HFF-Myc (cell line): ENCODE data around the gene TEX19.

Experiments
- DNase-seq: peaks from one replicate; pipeline ENCODE4 v3.0.0-alpha.2; 2011; ENCODE audit warnings: low read depth; ENCODE audit errors: extremely low read depth
- H3K4me3 ChIP-seq: replicated peaks from 2 replicates; pipeline ENCODE4 v1.5.1; 2011; ENCODE audit warnings: low read depth, mild to moderate bottlenecking, control low read depth, low read length
- TF ChIP-seq, protein P1 (sequence below): IDR thresholded peaks from 2 replicates; pipeline ENCODE4 v1.5.1; 2012; ENCODE audit warnings: mild to moderate bottlenecking, low read depth, low read length, control low read depth; ENCODE audit errors: missing control alignments

The TEX19 gene

DNA sequence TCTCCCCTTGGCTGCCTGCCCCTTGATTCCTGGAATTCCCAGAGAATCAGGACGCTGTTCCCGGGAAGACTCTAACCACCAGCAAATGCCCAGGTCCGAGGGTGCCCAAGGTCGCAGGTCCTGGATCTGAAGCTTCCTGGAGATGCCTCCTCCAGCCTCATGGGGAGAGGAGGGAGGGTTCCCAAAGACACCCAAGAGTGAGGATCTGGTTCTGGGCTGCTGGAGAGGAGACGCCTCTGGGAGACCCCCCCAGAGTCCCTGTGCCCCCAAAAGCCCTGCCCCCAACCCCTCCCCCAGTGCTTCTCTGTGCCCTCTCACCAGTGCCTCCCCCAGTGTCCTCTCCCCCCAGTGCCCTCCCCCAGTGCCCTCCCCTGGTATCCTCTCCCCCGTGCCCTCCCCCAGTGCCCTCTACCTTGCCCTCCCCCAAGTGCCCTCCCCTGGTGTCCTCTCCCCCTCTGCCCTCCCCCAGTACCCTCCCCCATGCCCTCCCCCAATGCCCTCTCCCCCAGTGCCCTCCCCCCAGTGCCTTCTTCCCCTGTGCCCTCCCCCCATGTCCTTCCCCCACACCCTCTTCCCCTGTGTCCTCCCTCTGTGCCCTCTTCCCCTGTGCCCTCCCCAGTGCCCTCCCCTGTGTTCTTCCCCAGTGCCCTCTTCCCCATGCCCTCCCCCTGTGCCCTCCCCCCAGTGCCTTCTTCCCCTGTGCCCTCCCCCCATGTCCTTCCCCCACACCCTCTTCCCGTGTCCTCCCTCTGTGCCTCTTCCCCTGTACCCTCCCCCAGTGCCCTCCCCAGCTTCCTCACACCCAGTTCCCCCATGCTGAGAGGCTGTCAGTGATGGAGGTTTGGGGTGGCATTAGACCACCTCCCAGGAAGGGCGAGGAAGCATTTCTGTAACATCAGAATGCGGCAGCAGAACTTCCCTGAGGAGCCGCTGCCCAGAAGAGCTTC, 19.1 kb upstream of the TEX19 start:
- peak overlapping the region; percentile 30 for H3K4me3 ChIP-seq
- TF ChIP-seq, protein P1, sequence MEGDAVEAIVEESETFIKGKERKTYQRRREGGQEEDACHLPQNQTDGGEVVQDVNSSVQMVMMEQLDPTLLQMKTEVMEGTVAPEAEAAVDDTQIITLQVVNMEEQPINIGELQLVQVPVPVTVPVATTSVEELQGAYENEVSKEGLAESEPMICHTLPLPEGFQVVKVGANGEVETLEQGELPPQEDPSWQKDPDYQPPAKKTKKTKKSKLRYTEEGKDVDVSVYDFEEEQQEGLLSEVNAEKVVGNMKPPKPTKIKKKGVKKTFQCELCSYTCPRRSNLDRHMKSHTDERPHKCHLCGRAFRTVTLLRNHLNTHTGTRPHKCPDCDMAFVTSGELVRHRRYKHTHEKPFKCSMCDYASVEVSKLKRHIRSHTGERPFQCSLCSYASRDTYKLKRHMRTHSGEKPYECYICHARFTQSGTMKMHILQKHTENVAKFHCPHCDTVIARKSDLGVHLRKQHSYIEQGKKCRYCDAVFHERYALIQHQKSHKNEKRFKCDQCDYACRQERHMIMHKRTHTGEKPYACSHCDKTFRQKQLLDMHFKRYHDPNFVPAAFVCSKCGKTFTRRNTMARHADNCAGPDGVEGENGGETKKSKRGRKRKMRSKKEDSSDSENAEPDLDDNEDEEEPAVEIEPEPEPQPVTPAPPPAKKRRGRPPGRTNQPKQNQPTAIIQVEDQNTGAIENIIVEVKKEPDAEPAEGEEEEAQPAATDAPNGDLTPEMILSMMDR, result no peak
- DNase-seq, result no peak

DNA sequence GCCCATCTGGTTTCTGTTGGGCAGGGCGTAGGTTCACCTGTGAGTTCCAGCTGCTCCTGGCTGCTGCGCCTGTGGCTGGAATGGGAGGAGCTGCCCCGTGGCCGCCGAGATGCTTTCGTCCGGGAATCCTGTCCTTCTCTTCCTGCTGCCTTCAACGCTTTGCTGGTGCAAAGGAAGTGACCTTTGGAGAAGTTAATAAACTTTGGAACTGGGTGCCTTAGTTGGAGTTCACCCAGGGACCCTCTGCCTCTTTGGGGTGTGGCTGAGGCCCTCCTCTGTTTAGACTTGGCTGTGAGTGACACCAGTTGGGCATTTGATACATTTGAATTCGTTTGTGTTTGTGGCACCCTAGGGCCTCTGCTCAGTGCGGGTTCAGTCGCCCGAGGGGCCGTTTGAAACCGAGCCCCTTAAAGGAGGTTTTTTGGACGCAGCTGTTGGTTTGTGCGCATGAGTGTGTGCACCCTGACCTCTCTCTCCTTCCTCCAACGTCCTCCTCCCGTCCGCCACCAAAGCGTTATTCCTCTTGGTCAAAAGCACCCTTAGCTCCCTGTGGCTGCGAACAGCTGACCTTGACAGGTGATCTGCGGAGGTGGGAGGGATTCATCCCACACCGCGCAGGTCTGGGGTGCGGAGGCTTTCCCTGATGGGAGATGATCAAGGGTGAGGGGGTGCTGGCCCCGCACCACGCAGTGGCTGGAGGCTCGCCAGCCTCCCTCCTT, 16.5 kb upstream of the TEX19 start:
- TF ChIP-seq, protein P1, result no peak
- H3K4me3 ChIP-seq, result no peak overlapping the region
- DNase-seq, result no peak

DNA sequence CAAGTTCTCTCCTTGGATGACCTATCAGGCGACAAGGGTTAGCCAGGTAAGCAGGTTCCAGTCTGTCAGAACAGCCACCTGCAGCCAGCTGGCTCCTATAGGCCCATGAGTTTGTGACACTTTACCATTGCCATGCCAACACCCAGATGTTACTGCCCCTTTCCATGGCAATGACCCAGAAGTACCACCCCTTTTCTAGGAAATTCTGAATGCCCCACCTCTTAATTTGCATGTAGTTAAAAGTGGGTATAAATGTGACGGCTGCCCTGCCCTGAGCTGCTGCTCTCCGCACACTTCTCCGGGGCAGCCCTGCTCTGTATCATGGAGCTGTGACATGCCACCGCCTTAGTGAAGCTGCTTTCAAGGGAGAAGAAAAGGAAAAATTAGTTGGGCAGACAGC, 15.5 kb upstream of the TEX19 start:
- H3K4me3 ChIP-seq, result no peak overlapping the region
- TF ChIP-seq, protein P1, result no peak
- no peak for DNase-seq

DNA sequence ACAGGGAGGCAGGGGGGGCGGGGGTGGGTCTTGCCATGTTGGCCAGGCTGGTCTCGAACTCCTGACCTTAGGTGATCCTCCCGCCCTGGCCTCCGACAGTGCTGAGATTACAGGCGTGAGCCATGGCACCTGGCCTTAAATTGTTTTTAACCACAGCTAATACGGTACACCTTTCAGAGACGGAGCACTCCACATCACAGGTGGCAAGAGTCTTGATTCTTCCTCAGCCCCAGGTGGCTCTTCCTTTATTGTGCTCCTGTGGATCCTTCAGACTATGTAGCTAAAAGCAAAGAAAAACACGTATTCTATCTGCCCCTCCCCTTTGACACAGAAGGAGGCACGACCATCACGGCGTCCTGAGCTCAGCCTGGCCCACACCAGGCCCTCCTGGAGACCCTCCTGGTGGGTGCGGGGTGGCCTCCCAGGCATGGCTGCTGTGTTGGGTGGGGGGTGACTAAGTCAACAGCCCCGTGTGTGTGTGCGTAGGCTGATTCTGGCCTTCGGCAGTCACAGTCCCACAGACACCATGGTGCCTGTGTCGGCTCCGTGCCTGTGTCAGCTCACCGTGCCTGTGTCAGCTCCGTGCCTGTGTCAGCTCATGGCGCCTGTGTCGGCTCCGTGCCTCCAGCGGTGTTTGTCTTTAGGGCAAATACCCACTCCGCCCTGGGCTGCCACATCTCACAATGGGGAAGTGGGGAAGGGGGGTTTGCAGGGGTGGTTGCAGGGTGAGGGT, 14.7 kb upstream of the TEX19 start:
- no peak for DNase-seq
- TF ChIP-seq, protein P1, result no peak
- H3K4me3 ChIP-seq, result no peak overlapping the region

DNA sequence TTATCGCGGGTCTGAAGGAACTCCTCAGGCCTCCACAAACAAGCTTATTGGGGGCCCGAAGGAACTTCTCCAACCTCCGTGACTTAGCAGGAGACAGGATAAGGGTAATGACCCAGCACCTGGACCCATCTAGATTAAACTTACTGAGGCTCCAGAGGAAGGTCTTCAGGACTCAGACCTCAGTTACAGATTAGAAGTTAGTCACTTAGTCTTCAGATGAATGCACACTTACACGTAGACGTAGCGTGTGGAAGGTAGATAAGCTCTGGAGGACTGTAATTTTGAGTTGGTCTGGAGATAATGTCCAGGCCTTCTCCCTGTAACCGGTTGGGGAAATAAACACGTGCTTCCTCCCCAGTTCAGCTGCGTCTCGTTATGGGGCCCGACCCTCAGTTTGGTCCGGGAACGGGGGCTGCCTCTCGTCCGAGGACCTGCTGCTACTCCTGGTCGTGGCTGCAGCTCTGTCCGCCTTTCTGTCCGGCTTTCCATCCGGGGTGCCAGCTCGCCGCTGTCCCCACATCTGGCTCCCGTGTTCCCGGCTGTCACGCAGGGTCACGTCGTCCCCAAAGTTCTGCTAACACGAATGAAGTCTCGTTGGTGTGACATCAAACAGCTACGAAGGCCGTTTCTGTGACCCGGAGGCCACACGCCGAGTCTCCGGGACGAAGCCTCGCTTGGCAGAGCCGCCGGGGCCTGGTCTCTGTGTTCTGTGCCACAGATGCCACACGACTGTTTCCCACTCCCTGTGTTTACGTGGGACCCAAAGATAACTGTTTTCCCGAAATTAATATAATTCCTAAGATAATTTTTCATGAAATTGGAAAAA, 13.7 kb upstream of the TEX19 start:
- H3K4me3 ChIP-seq, result no peak overlapping the region
- no peak for DNase-seq
- TF ChIP-seq, protein P1, result no peak
